Measurements from ENCODE around the gene DAB1. TPM values are rescaled to one million over a fixed set of nuclear protein-coding genes. Genes with fewer than 3 reads are reported as not detected.

DAB1 gene
- polyA plus RNA-seq, 4 donors, result 5.0 to 6.5 (median 6.1) TPM

DNA sequence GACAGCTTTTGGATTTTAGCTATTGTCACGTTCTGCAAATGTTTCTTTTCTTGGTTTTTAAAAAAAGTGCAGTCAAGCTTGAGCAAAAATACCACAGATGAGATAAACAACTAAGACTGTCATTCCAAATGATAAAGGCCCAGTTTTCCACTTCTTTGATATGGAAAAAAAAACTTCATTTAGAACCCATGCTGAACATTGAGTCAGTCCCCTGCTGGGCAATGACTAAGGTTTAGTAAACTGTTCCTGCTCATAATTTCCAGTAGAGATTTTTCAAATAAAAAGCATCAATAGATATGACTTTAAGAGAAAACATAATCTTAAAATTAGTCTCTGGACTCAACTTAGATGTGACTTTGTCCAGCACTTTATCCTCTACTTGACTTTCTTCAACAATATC is 290.2 kb downstream of the DAB1 start:
- DNase-seq (ENCODE audit: low read depth in 4 of 4, low spot score in 2 of 4), result no peak

DNA sequence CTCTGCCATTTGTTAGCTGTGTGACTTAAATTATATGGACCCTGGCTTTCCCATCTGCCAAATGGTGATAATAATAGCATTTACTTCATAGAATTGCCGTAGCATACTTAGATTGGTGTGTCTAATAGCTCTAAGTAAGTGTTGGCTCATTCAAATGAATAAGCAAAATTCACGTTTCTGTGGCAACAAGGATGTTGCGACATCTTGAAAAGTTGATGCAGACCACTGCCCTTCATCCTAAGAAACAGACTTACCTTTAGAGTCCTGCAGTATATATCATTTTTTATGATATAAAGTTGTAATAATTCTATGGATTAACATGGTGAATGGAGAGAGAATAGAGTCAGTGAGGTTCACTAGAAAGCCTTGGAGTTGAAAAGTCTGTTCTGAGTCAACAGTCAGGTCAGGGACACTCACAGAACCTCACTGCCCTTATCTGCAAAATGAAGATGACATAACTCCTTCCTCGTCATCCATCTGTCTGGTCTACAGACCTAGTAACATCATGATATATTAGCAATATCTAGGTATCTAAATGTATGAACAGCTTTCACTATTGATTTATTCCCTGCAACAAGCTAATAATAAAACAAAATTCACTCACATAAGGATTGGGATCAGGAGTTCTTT is 290.8 kb downstream of the DAB1 start:
- no peak for DNase-seq (ENCODE audit: low read depth in 4 of 4, low spot score in 2 of 4)

- DNase-seq (ENCODE audit: low read depth in 4 of 4, low spot score in 2 of 4), result no peak
Measured at GRCh38 chr1:57131701-57132394, 292.0 kb downstream of the DAB1 start.

DNA sequence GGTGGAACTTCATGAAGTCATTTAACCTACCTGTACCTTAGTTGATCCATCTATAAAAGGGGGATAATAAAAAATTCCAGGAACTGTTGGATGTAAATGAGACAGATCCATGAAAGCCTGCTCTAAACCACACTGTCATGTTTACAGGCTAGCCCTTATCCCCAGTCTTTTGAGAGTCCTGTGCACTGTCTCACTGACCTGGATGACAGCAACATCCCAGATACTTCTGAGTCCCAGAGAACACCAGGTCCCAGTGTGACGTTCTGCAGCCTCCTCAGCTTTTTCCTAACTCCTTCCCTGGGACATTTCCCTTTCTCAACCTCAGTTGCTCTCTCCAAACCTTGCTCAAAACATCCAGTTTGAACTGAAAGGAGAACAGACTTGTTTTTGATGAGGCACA is 292.6 kb downstream of the DAB1 start:
- DNase-seq (ENCODE audit: low read depth in 4 of 4, low spot score in 2 of 4), result no peak

GRCh38 chr1:57129865-57130264 is 294.0 kb downstream of the DAB1 start:
- DNase-seq (ENCODE audit: low read depth in 4 of 4, low spot score in 2 of 4), result no peak

- DNase-seq (ENCODE audit: low read depth in 4 of 4, low spot score in 2 of 4), result no peak
Measured at GRCh38 chr1:57127976-57128375, 295.9 kb downstream of the DAB1 start.

- DNase-seq (ENCODE audit: low read depth in 4 of 4, low spot score in 2 of 4), result no peak
Measured at GRCh38 chr1:57124768-57125446, 299.0 kb downstream of the DAB1 start.

- no peak for DNase-seq (ENCODE audit: low read depth in 4 of 4, low spot score in 2 of 4)
Measured at GRCh38 chr1:57124170-57124569, 299.7 kb downstream of the DAB1 start.

DNA sequence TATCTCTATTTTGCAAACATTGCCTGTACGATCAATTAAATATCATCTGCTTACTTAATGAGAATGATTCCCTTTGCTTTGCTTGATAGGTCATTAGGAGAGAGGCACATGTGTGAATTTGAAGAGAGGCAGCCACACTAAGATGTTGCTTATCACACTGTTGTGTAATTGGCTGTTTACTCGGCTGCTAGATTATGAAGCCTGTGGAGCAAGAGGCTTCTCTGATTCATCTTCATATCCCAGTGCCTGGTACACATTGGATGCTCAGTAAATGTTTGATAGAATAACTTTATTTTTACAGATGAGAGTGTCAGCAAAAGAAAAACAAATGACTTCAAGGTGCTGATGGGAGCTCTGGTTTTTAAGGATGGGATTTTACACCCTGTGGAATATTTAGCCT is 301.8 kb downstream of the DAB1 start:
- no peak for DNase-seq (ENCODE audit: low read depth in 4 of 4, low spot score in 2 of 4)

- DNase-seq (ENCODE audit: low read depth in 4 of 4, low spot score in 2 of 4), result no peak
Measured at GRCh38 chr1:57118948-57119603, 304.8 kb downstream of the DAB1 start.

DNA sequence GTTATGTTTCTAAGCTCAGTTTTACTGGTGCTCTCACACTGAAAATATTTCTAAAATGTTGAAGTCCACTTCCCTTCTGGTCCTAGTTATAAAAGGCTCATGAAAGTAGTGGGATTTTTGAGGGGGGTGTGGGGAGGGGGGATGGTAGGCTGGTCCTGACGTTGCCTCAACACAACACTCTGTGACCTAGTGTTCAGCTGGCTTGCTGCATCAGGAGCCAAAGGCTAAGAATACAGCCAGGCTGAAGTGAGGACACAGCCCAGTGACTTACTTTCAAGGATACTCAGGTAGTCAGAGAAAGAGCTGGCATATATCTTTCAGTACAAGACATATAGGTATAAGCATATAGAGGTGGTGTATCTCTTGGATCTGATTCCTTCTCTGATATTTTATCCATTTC is 306.1 kb downstream of the DAB1 start:
- no peak for DNase-seq (ENCODE audit: low read depth in 4 of 4, low spot score in 2 of 4)

- no peak for DNase-seq (ENCODE audit: low read depth in 4 of 4, low spot score in 2 of 4)
Measured at GRCh38 chr1:57116871-57117270, 307.0 kb downstream of the DAB1 start.

DNA sequence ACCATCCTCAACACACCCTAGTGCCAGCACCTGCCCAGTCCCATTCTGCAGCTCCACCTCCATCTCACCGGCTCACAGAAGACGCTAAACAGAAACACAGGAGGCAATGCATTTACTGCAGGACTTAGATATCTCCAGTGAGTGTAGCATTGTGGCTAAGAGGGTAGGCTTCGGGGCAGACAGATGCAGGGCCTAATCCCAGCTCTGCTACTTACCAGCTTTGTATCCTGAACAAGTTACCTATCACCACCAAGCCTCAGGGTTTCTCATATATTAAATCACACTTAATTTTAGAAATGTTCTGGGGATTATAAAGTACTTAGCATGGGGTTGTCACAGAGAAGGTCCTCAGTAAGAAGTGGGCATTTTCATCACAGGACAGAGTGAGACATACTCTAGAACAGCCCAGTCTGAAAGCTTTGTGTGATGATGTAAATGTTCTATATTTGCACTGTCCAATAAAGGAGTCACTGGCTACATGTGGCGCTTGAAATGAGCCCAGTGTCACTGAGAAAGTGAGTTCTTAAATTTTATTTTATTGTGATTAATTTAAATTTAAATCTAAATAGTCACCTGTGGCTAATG is 308.7 kb downstream of the DAB1 start:
- DNase-seq (ENCODE audit: low read depth in 4 of 4, low spot score in 2 of 4), result no peak

- DNase-seq (ENCODE audit: low read depth in 4 of 4, low spot score in 2 of 4), result no peak
Measured at GRCh38 chr1:57112148-57112547, 311.7 kb downstream of the DAB1 start.

GRCh38 chr1:57111175-57111574 is 312.7 kb downstream of the DAB1 start:
- DNase-seq (ENCODE audit: low read depth in 4 of 4, low spot score in 2 of 4), result no peak

DNA sequence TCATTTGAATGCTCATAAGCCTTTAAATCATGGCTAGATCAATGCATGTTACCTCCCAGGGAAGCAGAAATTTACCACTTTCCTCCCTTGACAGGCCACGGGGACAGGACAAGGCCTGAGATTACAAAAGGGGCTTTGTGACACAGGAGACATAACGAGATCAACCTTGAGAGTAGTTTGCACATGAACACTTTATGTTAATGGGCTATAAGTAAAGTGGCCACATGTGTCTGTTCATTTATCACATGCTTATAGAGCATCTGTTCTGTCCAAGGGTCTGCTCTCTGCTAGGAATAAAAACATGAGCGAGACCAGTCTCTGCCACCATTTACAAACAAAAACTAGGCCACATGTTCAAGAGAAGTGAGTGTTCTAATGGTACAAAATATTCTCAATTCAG is 314.0 kb downstream of the DAB1 start:
- no peak for DNase-seq (ENCODE audit: low read depth in 4 of 4, low spot score in 2 of 4)

DNA sequence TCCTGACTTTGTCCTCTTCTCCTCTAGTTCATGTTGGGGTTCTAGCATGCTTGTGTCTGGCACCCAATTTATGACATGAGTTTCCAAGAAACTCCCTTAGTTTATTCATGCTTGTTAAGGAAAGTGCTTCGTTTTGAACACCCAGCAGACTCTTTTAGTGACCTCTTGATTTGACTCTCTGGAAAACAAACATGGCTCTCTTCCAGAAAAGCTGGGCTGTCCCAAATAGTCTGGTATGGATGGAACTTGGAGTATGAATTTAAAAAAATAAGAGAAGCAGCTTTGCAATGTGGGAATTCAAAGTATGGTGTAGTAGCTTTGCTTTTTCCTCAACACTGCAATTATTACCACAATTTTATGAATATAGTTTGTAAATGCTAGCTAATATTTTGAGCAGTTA is 314.6 kb downstream of the DAB1 start:
- DNase-seq (ENCODE audit: low read depth in 4 of 4, low spot score in 2 of 4), result no peak

DNA sequence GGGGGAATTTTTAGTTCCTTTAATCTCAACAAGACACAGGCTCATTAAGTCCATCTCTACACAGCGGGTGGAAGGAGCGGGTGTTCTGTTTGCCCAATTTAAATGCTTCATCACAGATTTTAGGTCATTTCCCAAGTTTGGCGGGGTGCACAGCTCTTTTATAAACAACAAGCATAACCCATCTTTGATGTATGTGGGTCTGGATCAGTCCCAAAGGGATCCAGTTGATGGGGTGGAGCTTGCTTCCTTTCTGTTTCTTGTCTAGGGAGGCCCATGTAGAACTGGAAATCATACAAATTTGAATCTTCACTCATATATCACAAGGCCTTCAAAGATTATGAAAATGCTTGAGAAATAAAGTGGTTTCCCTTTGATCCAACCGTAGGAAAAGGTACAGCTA is 317.6 kb downstream of the DAB1 start:
- DNase-seq (ENCODE audit: low read depth in 4 of 4, low spot score in 2 of 4), result no peak

DNA sequence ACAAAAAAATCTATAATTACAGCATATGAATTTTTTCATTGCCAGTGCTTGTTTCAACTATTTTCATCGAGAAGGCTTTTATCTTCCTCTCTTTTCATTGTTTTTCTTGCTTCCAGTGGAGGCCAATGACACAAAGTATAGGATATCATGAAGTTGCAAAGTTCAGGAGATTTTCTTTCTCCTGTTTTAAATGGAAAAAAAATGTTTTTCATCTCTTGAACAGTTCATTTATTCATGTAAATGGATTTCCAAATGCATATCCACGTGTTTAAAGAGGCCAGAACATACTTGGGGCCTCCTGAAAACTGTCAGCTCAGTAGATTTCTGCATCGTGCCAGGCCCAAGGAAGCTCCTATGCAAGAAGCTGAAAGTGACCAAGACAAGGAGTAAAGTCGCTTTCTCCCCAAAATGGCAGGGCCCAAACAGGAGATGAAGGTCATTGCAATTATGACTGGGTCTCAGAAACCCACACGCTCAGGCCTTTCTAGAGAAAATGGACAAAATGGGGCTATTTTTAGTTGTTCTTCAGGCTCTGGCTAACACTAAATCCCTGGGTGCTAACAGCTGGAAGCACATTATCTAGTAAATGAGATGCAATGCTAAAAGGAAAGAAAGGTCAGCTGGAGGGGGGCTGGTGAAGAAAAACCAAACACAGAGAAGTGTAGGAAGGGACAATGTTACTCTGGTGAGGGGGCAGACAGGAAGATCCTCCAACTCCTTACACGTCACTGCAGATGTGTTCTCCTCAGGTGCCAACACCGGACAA is 321.1 kb downstream of the DAB1 start:
- DNase-seq (ENCODE audit: low read depth in 4 of 4, low spot score in 2 of 4), result no peak

- DNase-seq (ENCODE audit: low read depth in 4 of 4, low spot score in 2 of 4), result no peak
Measured at GRCh38 chr1:57101209-57101608, 322.7 kb downstream of the DAB1 start.
